Midbrain (tissue), 1 donor: Measurements from ENCODE around the gene DOCK10.
A peak's percentile ranks its signal among the peaks of the same experiment; 100 is the strongest.

ENCODE experiments used
- DNase-seq: peaks from one replicate; lab custom pipeline; 2025; lab: John Stamatoyannopoulos, UW

DOCK10 gene

GRCh38 chr2:225041207-225041850 is 939 bp downstream of the DOCK10 start:
- peak; percentile 72 for DNase-seq

GRCh38 chr2:225040856-225041206 is 1.4 kb downstream of the DOCK10 start:
- DNase-seq, result peak; percentile 72

- no peak for DNase-seq
These were observed 2.1 kb downstream of the DOCK10 start for GRCh38 chr2:225040142-225040541.

GRCh38 chr2:225038231-225038523 is 4.1 kb downstream of the DOCK10 start:
- DNase-seq, result no peak

GRCh38 chr2:225037415-225038230 is 4.6 kb downstream of the DOCK10 start:
- no peak for DNase-seq

DNA sequence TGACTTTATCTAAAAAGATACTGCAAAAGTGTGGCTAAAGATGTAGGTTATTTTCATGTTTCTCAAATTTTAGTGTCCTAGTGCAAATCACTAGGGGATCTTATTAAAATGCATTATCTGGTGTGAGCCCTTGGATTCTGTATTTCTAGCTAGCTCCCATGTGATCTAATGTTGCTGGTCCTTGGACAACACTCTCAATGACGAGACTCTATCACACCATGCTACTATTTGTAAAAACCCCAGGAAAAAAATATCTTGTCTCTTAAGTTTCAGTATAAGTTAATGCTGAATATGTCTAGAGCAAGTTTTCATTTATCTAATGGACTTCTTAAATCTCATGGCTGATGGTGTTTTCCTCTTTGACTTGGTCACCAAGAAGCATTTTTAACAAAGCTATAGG is 5.8 kb downstream of the DOCK10 start:
- DNase-seq, result no peak

DNA sequence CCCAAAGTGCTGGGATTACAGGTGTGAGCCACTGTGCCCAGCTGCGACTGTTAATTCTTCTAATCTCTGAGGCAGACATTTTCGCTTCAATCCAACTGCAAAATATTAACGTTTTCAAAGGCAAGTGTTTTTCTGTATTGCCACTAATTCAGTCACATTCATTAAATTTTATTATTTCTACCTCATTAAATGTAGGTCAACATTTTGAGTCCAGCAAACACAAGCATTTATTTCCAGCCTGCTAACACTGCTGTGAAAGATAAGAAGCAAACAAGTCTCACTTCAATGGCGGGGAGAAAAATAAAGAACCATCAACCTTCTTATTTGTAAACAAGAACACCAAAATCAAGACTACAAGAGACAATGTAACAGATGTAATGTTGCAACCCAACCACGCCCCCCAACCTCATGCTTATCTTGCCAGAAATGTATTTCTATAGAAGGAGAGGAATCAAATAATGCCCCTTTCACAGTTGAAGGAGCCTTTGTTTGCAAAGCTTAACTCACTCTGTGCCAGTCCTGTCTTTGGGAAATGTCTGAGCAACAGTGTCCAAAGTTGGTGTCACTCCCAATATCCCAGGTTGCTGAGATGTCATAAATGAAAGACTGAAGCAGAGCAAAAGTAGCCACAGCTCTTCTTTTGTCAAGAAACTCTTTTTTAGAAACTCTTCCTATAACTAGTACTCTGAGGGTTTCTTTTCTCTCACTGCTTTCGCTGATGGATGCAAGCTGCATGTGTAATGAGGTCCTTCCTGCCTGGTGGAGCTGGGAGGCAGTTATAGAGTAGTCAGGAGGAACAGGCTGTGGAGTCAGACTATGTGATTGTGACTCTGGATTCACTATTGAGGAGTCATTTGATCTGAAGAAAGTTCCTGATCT is 8.6 kb downstream of the DOCK10 start:
- peak; percentile 64 for DNase-seq

- no peak for DNase-seq
These were observed 10.0 kb downstream of the DOCK10 start for GRCh38 chr2:225032246-225032645.

DNA sequence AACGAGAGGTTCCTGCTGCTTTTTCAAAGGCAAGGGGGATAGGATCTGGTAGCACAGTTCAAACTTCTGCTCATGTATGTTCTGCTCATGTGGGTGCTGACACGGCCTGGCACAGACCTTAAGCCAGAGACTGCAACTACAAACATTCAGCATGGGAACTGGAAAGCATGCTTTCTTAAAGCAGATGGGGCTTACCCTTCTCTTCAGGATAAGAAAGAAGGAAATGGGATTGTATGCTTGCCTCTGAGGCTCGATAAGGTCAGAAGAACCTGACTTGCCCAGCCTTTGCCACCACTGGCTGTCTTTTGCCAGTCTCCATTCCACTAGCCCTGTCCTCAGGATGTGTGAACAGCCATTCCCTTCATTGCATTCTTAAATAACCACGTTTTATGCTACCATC is 10.7 kb downstream of the DOCK10 start:
- no peak for DNase-seq

DNA sequence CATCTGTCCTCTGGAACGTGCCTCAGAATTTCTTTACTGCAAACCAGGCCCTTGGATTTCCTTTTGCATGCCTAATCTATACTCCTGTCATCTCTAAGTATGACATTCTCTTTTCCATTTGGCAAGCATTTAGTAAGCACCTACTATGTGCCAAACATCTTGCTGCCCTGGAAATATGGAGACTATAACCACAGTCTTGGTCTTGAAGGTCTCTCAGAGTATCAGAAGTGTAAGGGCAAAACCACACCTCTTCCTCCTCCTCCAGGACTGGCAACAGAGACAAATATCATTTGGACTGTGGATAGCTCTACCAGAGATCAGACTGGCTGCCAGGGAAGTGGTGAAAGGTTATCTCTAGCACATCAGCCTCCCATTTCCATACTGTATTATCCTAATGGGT is 11.4 kb downstream of the DOCK10 start:
- no peak for DNase-seq

DNA sequence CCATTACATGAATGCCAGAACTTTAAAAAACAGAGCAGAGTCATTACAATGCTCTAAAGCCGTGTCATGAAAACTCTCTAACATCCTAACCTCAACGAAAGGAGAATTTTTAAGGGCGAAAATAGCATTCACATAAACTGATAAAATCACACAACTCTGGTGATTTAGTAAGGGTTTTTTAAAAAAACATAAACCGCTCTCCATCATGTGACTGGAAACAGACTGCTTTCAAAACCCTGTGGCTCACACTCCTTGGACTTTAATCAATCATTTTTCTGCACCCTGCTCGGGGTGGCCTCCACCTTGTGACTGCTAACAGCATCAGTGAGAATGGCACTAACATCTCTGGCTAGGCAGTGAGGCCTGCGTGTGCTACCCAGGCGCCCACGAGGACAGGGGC is 12.1 kb downstream of the DOCK10 start:
- DNase-seq, result no peak

DNA sequence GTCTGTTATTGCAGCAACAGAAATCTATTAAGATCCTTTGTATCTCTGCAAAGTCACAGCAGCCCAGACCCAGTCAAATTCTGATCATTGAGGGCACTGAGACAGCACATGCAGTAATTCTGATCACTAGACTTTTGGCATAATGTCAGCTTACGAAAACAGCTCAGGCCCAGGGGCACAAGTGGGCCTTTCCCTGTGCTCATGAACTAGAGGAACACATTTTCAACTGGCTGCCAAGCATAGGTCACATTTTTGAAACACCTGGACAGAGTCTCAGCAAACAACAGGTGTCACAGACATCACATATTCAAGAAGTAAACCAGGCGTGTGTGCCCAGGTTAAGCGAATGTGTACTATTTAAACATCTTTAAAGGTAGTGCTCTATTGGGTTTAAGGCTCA is 13.7 kb downstream of the DOCK10 start:
- no peak for DNase-seq

- DNase-seq, result no peak
These were observed 15.1 kb downstream of the DOCK10 start for GRCh38 chr2:225027061-225027762.

DNA sequence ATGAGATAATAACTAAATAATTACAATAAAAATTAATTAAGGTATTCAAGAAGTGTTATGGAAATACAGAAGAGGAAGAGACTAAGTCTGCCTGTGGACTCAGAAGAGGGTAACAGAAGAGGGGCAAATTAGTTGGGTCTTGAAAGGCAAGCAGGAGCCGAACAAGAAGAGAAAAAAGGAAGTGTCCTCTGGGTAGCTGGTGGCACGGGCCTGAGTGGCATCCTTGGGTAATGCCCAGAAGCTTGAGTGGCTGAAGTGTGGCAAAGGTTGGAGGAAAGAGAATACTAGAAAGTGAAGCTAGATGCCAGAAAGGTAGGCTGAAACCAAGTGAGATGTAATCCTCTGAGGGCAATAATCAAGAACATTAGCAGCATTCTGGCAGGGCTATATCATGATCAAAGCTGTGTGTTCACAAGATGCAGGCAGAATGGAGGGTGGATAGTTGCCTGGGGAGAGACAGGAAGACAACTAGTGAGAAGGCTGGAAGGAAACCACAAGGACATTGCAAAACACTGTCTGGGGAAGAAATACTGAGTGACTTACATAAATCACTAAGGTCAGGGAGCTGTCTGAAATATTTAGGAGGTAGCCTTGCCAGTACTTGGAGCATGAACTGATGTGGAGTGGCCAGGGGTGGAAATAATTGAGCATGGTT is 16.2 kb downstream of the DOCK10 start:
- peak; percentile 41 for DNase-seq

DNA sequence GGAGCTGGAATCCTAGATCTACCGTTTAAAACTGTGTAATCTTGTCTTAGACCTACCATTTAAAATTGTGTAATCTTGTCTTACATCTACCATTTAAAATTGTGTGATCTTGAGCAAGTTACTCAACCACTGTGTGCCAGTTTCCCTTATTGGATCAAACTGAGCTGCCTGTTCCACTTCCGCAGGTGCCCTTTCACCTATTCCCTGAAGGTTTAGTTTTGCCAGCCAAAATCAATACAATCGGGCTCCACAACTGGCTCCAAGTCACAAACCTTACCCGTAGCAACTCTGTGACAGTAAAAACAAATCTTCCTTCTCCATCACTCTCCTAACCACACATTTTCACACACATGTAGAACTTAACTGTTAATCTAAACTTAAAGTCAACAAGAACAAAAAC is 20.1 kb downstream of the DOCK10 start:
- DNase-seq, result no peak

- no peak for DNase-seq
These were observed 22.0 kb downstream of the DOCK10 start for GRCh38 chr2:225020168-225020849.

DNA sequence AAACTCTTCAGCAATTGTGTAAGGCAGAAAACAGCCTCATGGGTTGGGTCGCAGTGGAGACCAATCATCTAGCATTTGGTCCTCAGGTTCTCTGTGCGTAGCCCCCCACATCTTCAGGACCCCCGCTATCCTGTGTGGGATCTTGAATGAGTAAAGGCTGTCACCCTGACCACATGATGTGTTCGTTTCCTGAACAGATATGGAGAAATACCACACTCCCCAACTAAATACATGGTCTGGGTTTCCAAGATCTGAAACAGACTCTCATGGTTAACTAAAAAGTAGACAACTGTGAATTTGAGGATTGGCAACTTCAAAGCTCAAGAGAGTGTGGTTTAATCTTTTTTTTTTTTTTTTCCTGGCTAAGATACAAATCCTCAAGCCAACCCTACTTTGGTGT is 23.2 kb downstream of the DOCK10 start:
- DNase-seq, result no peak

DNA sequence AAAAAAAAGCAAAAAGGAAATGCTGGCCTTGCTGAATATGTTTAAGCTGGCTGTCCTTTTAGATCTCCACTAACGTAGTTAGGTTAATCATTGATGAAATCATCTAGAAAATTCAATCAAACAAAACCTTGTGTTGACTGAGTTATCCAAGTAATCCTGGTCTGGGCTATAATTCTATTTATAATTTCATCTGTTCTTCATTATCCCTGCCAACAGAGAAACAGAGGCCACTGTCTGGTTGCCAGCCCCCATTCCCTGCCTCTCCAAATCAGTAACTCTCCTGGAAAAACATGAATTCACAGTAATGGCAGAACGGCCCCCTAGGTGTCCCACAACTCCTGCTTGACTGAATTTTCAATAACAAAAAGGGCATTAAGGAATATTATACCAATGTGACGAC is 24.6 kb downstream of the DOCK10 start:
- no peak for DNase-seq

DNA sequence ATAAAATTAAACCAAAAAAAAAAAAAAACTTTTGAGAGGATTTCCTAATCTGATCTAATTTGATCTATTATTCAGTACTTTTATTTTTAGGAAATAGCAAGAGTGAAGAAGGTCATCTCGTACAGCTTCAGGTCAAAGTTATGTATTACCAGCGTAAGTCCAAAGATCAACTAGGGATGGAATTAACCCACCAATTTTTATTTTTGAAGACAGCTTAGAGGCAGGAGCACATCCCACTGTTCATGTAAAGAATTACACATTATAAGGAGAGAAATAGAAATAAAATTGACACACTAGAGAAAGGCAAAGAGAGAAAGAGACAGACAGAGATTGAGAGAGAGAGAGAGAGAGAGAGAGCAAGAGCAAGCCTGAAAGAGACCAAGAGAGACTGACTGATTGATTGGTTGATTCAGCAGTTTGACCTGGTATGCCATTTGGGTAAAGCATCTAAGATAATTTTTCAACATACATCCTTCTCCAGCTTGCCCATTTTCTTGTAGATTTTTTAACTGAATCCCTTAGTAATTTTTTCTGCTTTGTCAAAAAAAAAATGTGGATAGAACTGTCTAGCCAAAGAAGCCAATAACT is 25.1 kb downstream of the DOCK10 start:
- no peak for DNase-seq

DNA sequence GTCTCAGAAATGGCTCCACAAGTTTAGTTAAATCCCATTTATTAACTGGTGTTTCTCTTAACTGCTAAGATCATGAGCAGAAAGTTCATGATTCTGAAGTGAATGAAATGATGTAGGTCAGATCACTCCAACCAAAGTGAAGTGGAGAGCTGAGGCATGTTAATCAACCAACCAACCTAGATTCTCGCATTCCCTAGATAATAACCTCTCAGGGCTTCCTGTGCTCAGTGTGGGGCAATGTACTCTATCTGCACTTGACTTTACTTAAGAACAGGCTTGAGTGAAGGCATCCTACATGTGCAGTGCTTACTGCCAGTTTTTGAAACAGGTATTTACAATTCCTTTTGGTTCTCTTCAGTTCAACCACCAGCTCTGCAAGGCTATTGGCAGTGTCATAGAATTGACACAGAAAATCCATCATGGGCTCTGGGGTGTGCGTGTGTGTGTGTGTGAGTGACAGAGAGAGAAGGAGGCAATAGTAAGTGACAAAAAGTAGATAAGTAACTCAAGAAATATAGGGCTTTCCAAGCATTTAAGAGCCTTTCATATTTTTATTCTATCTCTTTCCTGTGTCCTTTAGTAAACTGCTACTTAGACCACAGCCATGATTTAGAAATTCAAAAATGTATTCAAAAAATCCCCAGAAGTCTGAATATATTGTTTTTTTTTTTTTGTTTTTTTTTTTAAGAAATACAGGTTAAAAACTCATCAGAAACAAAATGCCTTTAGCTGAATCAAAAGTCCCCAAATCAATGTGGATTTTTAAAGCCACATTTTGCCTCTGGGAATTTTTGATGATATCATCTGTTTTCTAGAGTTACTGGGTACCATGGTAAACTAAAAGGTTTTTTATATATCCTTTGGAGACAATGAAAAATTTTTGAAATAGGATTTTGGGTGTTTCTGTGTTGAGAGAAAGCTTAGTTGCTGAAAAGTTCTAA is 28.6 kb downstream of the DOCK10 start:
- DNase-seq, result no peak
